Suppressor macrophage treated with lipopolysaccharide for 1 hour (primary cell): ENCODE results near the gene SLC30A9.

Source experiments
- DNase-seq, 3 donors: peaks; one replicate each; pipeline ENCODE4 v3.0.0-alpha.2; 2020 to 2022

SLC30A9 gene

DNA sequence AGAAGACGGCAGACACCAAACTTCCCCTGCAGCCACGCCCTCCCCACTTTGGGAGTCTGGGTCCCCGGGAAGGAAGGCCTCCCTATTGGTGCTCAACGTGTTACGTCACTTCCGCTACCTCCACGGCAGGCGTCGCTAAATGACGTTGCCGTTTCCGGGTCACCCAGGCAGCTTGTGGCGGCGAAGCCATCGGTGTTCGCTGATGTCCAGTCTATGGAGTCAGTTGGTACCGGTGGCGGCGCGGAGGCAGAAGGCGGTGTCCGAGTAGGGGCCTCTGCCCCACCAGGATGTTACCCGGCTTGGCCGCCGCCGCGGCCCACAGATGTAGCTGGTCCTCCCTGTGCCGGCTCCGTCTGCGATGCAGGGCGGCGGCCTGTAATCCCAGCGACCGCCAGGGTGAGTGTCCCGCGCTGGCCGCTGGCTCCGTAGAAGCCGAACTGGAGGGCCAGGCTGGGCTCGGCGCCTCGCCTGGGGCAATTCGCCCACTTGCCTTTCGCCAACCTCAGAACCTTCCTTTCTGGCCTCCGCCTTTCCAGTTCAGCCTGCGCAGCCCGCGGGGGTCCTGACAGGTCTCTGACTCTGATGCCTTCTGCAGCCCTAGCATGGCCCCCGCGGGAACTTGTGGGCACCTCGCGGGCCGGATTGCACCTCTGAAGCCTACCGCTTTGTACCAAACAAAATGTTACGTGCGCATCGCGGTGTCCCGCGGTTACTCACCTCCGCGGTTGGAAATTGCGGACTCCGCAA is at the start of gene SLC30A9:
Gene SLC30A9 (plus strand): TSS at position 166 of the 747 bp plus-strand sequence. CDS start 122 bp downstream, at position 288.
- DNase-seq: peak; percentile 95 to 98 (median 97)

DNA sequence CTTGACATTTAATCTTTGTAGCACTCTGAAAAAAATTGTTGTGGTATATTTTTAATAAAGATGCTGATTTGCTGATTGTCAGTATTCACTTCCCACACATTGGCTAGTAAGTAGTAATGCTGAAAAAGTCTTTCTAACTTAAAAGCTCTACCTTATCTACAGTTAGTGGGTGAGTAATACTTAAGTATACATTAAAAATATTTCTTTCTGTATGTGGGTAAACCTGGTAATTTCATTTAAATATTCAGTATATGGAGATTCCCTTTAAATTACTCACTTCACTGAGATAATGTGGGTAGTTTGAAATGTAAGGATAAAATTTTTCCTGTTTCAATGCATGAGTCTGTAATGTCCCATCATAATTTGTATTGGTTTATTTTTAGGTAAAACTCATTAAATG is 49.5 kb upstream of the SLC30A9 start:
- no peak for DNase-seq

DNA sequence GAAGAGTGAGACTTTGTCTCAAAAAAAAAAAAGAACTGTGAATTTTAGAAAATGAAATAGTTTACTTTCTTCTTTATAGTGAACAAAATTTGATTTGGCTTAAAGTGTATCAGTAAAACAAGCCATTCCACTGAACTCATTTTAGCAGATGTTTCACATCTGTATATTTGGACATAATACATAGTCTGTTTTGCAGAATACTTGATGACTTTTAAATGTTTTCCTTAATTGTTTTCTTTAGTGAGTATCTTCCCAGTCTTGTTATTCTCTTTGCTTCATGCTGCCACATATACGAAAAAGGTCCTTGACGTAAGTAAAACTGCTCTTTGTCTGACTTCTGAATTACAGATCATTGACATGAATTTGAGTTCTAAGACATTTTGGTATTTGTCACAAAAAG is 46.8 kb upstream of the SLC30A9 start:
- DNase-seq: no peak

DNA sequence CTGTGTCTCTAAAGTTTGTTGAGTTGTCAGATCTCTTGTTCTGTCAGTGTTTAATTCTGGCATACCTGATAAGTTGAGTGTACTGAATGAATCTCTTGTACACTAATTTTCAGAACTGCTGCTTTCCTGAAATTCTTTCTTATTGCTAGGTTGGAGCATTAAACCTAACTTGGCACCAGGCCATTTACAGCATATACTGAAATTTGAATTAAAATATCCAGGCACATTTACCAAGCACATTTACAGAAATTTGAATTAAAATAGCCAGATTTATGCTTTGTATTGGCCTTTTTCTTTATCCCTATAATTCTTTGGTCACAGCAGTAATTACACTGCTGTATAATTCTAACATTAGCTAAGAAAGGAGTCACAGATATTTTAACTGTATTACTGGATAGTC is 46.2 kb upstream of the SLC30A9 start:
- no peak for DNase-seq

DNA sequence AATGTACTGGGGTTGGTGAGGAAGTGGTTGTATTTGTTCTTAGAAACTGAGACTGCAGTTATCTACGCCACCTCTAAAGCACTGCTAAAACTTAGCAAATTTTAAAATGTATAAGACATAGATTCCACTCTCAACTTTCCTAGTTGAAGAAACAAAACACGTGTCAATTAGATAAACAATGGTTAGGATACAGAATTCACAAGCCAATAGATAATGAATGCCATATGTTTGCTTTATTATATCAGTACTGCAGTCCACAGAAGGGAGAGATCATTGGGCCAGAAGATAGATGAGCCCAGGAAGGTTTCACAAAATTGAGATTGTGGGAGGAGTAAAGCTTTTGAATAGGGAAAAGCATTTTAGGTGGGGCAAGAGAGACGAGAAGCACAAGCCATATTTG is 40.8 kb upstream of the SLC30A9 start:
- no peak for DNase-seq

DNA sequence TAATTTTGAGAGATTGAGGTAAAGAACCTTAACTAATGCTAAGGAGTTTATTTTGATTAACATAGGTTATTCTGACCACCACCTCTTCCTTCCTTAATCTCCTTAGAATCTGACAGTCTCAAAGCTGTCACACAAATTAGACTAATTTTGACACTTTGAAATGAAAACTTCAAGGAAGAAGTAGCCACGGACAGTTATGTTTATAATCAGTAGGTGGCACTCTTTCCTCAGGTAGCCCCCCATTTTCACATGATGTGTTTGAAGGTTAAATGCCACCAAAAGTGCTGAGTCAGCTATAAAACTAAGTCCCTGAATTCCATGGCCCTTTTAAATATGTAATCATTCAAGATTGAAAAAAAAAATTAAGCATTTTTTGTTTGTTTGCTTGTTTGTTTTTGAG is 32.7 kb upstream of the SLC30A9 start:
- peak; percentile 26 to 47 (median 47) for DNase-seq

DNA sequence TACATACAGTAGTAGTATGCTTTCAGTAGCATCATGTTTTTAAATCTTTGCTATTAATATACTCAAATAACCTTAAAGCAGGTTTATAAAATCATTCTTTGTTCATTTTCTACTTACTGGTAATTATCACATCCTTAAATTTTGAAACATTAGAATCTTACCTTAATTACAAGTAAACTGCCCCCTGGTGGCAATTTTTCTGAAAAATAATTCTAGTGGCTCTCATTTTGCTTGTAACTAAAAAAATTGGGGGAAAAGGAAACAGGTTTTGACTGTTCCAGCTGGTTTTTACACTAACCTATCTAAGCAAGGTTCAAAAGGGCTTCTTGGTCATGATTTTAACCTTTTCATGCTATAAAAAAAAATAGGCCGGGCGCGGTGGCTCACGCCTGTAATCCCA is 27.2 kb upstream of the SLC30A9 start:
- DNase-seq: peak; percentile 55 to 61 (median 61)

DNA sequence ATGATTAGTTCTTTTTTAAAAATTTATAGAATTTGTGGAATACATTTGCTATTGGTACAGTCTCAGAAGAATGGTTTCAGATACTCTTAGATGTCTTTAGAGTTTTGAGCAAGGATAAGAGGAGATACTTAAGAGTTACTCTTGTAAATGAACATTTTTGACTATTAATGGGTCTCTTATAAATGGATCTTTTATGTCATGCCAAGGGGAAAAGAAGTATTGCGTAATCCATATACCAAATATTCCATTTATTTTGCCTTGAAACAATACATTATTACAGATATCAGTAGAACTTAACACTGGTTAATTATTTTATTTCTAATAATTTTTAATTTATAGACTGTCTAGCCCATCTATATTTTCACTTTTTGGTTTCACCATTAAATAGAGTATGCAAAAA is 25.9 kb upstream of the SLC30A9 start:
- no peak for DNase-seq

DNA sequence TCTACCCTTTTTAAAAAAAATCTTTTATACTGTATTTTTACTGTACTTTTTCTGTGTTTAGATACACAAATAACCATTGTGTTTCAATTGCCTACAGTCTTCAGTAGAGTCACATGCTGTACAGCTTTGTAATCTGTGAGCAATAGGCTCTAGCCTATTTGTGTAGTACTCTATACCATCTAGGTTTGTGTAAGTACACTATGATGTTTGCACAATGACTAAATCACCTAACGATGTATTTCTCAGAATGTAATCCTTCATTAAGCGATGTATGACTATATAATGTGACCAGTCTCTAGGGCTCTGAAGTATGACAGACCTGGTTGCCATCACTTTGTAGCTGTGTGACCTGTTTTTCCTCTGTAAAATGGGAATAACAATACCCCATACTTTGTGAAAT is 22.9 kb upstream of the SLC30A9 start:
- DNase-seq: no peak

DNA sequence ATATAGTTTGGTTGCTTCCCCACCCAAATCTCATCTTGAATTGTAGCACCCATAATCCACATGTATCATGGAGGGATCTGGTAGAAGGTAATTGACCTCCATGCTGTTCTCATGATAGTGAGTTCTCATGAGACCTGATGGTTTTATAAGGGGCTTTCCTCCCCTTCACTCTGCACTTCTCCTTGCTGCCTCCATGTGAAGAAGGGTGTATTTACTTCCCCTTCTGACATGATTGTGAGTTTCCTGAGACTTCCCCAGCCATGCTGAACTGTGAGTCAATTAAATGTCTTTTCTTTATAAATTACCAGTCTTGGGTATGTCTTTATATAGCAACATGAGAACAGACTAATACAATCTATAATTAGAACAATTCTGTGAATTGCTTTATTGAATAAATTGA is 20.7 kb upstream of the SLC30A9 start:
- DNase-seq: peak; percentile 66 to 77 (median 67)

DNA sequence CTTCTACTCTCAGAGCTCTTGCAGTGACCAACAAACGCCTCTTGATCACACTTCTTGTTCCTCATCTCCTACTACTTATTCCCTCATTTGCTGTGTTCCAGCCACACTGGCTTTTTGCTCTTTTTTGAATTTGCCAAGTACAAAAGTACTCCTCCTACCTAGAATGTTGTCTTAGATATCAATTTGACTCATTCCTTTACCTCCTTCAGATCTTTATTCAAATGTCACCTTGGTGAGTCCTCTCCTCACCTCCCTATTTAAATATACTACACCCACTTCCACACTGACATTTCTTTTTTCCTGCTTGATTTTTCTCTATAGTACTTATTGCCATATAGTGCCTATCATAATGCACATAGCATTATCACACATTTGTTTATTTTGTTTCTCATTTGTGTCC is 15.0 kb upstream of the SLC30A9 start:
- DNase-seq: no peak

DNA sequence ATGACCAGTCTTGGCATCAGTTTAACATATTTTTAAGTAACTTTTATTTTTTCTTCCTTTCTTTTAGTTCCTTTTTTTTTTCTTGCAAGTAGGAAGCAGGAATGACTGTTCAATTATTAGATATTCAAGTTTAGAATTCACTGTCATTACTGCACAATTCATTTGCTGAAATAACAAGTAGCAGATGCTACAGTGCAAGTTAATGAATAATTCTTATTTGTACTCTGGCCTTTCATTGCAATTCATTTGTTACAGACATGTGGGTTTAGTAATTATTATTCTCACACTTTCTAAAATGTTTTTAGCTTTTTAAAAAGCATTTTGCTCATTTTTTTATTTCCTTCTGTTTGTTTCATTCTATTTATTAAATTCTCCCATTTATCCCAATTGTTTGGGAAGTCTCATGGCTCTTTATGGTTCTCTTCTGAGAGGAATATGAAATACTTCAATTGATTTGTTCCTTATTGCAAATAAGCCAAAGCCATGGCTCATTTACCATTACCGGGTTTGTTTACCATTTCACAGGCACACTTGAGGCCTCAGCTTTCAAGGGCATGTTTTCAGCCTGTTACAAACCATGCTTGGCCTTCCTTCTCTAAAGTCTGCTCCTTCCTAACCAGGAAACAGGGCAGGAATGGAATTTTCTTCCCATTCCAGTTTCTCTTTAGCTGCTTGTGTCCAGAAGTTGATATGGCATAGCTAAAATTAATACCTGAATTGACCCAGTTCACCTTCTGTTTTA is 13.4 kb upstream of the SLC30A9 start:
- DNase-seq: no peak

DNA sequence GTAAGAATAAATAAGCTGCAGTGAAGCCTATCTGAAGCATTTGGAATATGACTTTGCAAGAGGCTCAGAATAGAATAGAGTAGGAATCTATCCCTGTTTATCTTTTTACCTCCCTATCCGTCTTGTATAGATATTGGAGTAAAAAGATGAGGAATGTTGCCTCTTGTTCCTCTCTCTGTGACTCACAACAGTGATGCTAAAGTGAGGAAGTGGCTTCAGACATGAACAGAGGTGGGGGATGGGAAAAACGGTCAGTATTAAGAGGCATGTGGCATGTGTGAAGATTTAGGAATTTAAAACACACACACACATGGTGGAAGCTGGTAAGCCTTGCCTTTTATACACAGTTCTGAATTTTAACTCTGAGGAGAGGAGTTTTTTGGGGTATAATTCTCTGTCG is 12.6 kb upstream of the SLC30A9 start:
- peak; percentile 46 to 60 (median 47) for DNase-seq

DNA sequence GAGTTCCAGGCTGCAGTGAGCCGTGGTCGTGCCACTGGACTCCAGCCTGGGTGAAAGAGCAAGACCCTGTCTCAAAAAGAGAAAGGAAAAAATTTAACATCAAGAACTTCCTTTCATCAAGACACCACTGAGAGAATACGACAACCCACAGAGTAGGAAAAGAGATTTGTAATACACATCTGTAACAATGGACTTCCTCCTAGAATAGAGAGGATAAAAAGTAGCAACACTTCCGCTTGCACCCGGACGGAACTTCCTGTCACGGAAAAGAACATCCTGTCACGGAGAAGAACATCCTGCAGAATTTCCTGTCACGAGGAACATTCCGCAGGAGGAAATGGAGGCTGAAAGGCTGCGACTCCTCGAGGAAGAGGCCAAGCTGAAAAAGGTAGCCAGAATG is 8.9 kb upstream of the SLC30A9 start, which contains the start of gene DCAF4L1:
Gene DCAF4L1 (plus strand): TSS at position 301 of the 400 bp plus-strand sequence. CDS start 37 bp downstream, at position 338.
- DNase-seq: no peak

DNA sequence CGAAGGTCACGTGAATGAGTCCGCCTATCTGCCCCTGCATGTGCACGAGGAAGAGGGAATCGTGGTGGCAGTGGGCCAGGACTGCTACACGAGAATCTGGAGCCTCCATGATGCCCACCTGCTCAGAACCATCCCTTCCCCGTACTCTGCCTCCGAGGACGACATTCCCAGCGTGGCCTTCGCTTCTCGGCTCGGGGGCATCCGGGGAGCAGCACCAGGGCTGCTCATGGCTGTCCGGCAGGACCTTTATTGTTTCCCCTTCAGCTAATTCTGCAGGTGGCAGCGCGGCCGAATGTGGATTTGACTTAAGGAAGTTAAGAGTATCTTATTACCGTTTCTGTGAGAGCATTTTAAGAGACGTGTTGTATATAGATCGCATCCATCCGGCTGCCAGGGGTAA is 7.6 kb upstream of the SLC30A9 start:
- DNase-seq: no peak

DNA sequence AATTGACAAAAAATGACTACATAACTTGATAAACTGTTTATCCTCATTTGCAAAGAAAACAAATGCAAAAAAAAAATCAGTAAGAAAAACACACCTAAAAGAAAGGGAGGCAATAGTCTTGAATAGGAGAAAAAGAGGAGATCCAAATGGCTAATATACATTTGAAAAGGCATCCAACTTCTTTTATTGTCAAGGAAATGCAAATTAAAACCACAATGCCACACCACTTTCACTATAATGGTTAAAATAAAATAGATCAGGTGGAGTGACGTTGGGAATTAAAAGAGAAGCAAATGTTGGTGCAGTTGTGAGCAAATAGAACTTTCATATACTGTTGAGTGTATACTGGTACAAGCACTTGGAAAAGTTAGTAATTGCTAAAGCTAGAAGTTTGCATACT is 5.2 kb upstream of the SLC30A9 start:
- no peak for DNase-seq

DNA sequence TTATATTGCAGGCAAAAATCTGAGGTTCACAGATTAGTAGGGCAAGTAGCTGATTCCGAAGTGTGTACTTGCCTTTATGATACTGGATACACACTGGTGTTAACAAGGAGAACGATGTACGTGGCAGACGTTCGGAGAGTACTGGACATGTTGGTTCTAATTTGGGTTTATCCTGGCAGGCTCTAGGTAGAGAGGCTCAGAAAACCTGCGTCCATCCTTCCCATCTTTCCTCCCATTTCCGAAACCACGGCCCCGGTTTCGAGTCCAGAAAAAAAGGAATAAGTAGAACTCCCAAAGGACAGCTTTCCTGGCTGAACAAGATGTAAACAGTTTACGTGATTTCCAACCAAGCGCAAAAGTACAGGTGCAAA is 351 bp upstream of the SLC30A9 start:
- no peak for DNase-seq

DNA sequence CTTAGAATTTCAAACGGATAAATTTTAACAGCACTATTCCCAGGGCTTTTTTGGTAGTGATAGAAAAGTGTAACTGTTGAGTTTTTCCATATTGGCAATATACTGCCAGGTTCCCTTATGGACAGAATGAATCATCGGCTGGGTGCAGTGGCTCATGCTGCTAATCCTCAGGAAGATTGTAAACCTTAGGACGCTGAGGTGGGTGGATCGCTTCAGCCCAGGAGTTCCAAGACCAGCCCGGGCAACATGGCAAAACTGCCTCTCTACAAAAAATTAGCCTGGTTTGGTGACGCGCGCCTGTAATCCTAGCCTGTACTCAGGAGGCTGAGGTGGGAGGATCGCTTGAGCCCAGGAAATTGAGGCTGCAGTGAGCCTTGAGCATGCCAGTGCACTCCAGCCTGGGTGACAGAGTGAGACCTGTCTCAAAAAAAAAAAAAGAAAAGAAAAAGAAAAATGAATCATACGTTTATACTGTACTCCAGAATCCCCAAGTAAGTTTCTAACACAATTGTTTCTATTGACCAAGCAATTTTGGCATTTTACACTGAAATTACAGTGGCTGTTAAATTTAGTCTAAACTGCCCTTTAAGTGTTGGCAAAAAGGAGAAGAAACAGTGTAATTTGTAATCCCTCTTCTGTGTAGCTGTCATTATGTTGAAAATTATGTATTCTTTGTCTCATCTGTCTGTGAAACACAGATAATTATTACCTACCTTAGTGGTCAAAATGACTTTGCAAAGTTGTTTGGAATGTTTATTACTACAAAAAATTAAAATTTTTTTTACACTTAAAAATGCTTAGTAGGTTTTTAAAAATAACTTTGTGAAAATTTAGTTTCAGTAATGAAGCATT is 1.8 kb downstream of the SLC30A9 start:
- no peak for DNase-seq

DNA sequence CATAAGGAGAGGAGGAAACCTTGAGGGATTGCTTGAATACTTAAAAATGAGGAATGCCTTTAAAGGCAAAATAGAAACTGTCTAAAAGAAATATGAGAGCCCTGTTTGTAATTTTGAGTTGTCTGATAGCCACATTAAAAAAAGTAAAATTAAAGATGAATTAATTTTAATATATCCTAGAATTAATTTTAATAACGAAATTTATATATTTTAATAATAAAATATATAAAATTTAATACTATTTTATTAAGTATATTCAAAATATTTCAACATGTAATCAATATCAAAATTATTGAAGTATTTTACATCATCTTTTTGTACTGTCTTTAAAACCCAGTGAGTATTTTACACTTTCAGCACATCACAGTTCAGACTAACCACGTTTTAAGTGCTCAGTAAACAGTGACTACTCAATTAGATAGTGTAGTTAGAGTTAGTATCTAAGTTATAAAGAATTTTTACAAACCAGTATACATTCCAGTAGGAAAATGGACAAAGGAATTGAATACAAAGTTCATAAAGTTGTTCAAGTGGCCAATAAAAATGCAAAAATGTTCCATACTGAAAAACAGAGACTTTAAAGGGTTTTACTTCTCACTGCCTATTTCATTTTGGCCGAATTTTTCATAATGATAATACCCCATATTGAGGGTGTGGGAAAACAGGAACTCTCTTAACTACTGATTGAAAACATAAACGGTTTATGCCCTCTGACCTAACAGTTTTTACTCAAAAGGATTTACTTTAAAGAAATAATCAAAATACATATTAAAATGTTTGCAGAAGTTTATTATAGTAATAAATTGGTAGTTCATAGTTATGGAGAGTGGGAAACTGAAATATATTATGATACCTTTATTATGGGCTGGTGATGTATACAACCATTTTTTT is 2.9 kb downstream of the SLC30A9 start:
- no peak for DNase-seq

DNA sequence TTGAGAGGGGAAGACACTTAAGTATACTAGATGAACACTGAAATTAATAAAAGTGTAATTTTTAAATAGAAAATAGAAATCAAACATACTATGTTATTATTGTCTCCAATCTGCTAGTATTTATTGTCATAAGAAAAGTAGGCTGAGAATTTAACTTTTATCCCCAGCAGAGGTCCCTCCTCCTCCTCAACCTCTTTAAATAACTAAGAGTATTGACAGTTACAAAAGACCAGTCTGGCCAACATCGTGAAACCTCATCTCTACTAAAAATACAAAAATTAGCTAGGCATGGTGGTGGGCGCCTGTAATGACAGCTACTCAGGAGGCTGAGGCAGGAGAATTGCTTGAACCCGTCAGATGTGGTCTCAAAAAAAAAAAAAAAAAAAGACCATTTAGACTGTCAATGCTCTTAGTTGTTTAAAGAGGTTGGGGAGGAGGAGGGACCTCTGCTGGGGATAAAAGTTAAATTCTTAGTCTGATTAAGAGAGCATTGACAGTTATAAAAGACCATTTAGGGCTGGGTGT is 4.2 kb downstream of the SLC30A9 start:
- no peak for DNase-seq

DNA sequence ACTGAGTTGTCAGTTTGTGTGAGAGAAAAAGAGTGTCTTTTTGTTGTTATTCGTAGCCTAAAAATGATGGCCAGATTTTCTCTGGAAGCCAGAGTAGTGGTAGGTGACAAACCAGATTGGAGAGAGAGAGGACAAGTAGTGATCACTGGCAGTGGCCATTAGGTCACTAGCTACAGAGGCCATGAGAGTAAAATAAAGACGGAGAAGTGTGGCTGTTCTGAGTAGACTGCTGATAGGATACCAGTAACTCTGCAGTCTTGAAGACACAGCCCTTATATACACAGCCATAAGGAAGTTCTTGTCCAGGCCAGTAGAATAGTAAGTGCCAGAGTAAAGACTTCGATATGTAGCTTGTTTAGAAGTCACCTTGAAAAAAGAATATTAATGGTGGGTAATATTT is 7.7 kb downstream of the SLC30A9 start:
- no peak for DNase-seq

DNA sequence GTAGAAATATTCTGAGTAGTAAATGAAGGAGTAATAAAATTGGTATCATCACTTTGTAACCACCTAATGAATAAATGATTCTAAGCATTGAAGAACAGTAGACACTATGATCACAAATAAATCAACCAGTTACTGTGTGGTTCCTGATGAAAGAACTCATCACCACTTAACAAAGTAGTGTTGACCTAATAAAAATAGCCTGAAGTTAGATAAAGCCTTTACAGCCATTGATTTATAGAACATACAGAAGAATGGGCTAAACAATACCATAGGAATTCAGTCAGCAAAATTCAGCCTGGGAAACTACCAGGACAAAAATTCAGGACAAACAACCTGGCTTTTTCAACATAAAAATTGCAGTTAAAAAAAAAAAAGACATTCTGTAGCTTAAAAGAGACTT is 9.0 kb downstream of the SLC30A9 start:
- no peak for DNase-seq
